PFSK-1 (cell line): Measurements from ENCODE around the gene IGSF11.

Source experiments
- FOXP2 ChIP-seq: optimal IDR thresholded peaks from 2 replicates; pipeline ENCODE3; 2011; ENCODE audit warnings: borderline replicate concordance, control low read depth, inconsistent platforms; ENCODE audit not compliant: insufficient read depth; ENCODE audit errors: extremely low read length, extremely low read depth
- POLR2AphosphoS5 ChIP-seq: IDR thresholded peaks from 2 replicates; pipeline ENCODE4 v1.6.1; 2012; ENCODE audit warnings: low read depth, mild to moderate bottlenecking, control low read depth, low read length, moderate library complexity
- REST ChIP-seq, 2 experiments: IDR thresholded peaks; 2 replicates each; pipeline versions ENCODE4 v1.6.1 to v1.8.0; 2011 to 2012; ENCODE audit warnings: low read depth in 2 of 2, low read length in 2 of 2, control low read depth in 1 of 2, inconsistent platforms in 1 of 2, mild to moderate bottlenecking in 1 of 2, moderate library complexity in 1 of 2; ENCODE audit not compliant: insufficient read depth in 1 of 2
- SIN3A ChIP-seq: IDR thresholded peaks from 2 replicates; pipeline ENCODE4 v1.6.1; 2012; ENCODE audit warnings: mild to moderate bottlenecking, low read length, moderate library complexity, borderline replicate concordance; ENCODE audit not compliant: insufficient read depth
- TAF1 ChIP-seq: IDR thresholded peaks from 2 replicates; pipeline ENCODE4 v1.6.1; 2012; ENCODE audit warnings: low read length, control low read depth, borderline replicate concordance; ENCODE audit not compliant: insufficient read depth

Gene IGSF11

GRCh38 chr3:118932822-118933558 is 101.7 kb downstream of the IGSF11 start:
- TF ChIP-seq REST (IDR thresholded peaks at IDR 0.05; ENCODE audit: insufficient read depth in 1 of 2, low read depth in 2 of 2, low read length in 2 of 2) (no peak), FOXP2 (no peak), POLR2AphosphoS5 (no peak), SIN3A (no peak), TAF1 (no peak)

GRCh38 chr3:118931996-118932395 is 102.7 kb downstream of the IGSF11 start:
- TF ChIP-seq TAF1: no peak
- TF ChIP-seq FOXP2: no peak

- TF ChIP-seq FOXP2: no peak
- TF ChIP-seq SIN3A: no peak
- no peak for TF ChIP-seq TAF1
Measured at GRCh38 chr3:118927449-118927848, 107.2 kb downstream of the IGSF11 start.

GRCh38 chr3:118912188-118912587 is 122.5 kb downstream of the IGSF11 start:
- TF ChIP-seq TAF1 (no peak), FOXP2 (no peak), POLR2AphosphoS5 (no peak), REST (IDR thresholded peaks at IDR 0.05; ENCODE audit: insufficient read depth in 1 of 2, low read depth in 2 of 2, low read length in 2 of 2) (no peak), SIN3A (no peak)

GRCh38 chr3:118910332-118910731 is 124.3 kb downstream of the IGSF11 start:
- TF ChIP-seq SIN3A (no peak), TAF1 (no peak), FOXP2 (no peak), REST (IDR thresholded peaks at IDR 0.05; ENCODE audit: insufficient read depth in 1 of 2, low read depth in 2 of 2, low read length in 2 of 2) (no peak)

- TF ChIP-seq FOXP2 (no peak), POLR2AphosphoS5 (no peak), REST (IDR thresholded peaks at IDR 0.05; ENCODE audit: insufficient read depth in 1 of 2, low read depth in 2 of 2, low read length in 2 of 2) (no peak), TAF1 (no peak), SIN3A (no peak)
Measured at GRCh38 chr3:118909763-118910162, 124.9 kb downstream of the IGSF11 start.
